ENCODE measurements around the gene DYRK1B. TPM values are rescaled to one million over a fixed set of nuclear protein-coding genes. Genes with fewer than 3 reads are reported as not detected.
"Not testable (repeated sequence)": the region's sequence is repeated elsewhere in the genome, so short reads cannot be mapped to it uniquely, and the experiment has no call there.

DYRK1B gene
- total and polyA plus RNA-seq, 2 donors (not counting 1 experiment from before 2014, with no cell fraction given): 7.7 to 12.2 TPM

DNA sequence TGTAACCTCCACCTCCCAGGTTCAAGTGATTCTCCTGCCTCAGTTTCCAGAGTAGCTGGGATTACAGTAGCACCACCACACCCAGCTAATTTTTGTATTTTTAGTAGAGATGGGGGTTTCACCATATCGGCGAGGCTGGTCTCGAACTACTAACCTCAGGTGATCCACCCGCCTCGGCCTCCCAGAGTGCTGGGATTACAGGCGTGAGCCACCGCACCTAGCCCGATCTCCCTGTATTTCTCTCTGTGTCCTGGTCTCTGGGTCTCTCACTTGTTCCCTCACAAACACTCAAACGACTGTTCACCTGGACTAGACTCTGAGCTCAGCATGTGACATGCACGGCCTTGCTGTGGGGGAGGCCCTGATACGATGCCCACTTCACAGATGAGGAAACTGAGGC lies 44.9 kb upstream of the DYRK1B start:
- H3K4me1 ChIP-seq (ENCODE audit: control insufficient read depth, extremely low read depth, insufficient read depth, low read length); H3K9me3 ChIP-seq (ENCODE audit: control insufficient read depth, insufficient read depth, low read depth, low read length); H3K4me3 ChIP-seq (replicated peaks in 1 of 4; ENCODE audit: control extremely low read depth in 1 of 4, insufficient read depth in 1 of 4, low read depth in 3 of 4, low read length in 4 of 4); H2AFZ ChIP-seq (ENCODE audit: low read length); H3K36me3 ChIP-seq (ENCODE audit: control insufficient read depth, insufficient read depth, low read length); H4K20me1 ChIP-seq (ENCODE audit: control insufficient read depth, extremely low read depth, insufficient read depth, low read length); H3K27me3 ChIP-seq (ENCODE audit: control insufficient read depth, insufficient read depth, low read length); H3K79me2 ChIP-seq (ENCODE audit: control insufficient read depth, insufficient read depth, low read length); H3K4me2 ChIP-seq (ENCODE audit: extremely low read depth, insufficient read depth, low read length); H3K9ac ChIP-seq (ENCODE audit: insufficient read depth, low read length); DNase-seq (ENCODE audit: low read depth in 2 of 2); H3K27ac ChIP-seq (ENCODE audit: insufficient read depth, low read length): not testable (repeated sequence)

DNA sequence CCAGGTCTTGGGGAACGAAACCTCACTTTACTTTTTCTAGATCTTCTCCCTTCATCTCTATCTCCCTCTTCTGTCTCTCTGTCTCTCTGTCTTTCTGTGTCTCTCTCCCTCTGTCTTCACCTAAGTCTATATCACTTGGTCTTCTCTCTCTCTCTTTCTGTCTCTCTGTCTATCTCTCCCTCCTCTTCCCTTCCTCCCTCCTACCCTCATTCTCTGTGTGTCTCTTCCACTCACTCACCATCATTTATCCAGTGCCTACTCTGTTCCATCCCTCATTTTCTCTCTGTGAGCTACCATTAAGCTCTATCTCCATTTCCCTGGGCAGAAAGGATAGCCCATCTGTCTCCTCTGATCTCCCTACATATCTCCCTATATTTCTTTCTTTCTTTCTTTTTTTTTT lies 44.4 kb upstream of the DYRK1B start:
- no peak overlapping the region for H3K4me3 ChIP-seq (replicated peaks in 1 of 4; ENCODE audit: control extremely low read depth in 1 of 4, insufficient read depth in 1 of 4, low read depth in 3 of 4, low read length in 4 of 4)
- no peaks in the 10 kb centered on the region for H4K20me1 ChIP-seq (ENCODE audit: control insufficient read depth, extremely low read depth, insufficient read depth, low read length)
- H3K9me3 ChIP-seq (ENCODE audit: control insufficient read depth, insufficient read depth, low read depth, low read length): no peaks in the 10 kb centered on the region
- no peak overlapping the region for H3K27ac ChIP-seq (ENCODE audit: insufficient read depth, low read length)
- no peak overlapping the region for H3K9ac ChIP-seq (ENCODE audit: insufficient read depth, low read length)
- no peaks in the 10 kb centered on the region for H3K4me1 ChIP-seq (ENCODE audit: control insufficient read depth, extremely low read depth, insufficient read depth, low read length)
- TF ChIP-seq, protein P1, sequence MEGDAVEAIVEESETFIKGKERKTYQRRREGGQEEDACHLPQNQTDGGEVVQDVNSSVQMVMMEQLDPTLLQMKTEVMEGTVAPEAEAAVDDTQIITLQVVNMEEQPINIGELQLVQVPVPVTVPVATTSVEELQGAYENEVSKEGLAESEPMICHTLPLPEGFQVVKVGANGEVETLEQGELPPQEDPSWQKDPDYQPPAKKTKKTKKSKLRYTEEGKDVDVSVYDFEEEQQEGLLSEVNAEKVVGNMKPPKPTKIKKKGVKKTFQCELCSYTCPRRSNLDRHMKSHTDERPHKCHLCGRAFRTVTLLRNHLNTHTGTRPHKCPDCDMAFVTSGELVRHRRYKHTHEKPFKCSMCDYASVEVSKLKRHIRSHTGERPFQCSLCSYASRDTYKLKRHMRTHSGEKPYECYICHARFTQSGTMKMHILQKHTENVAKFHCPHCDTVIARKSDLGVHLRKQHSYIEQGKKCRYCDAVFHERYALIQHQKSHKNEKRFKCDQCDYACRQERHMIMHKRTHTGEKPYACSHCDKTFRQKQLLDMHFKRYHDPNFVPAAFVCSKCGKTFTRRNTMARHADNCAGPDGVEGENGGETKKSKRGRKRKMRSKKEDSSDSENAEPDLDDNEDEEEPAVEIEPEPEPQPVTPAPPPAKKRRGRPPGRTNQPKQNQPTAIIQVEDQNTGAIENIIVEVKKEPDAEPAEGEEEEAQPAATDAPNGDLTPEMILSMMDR (conservative IDR thresholded peaks at IDR 0.05 in 1 of 2, IDR thresholded peaks at IDR 0.05 in 1 of 2; ENCODE audit: low read depth in 1 of 2, low read length in 2 of 2): no peak
- TF ChIP-seq EZH2 (IDR thresholded peaks at IDR 0.05; ENCODE audit: low read length, missing control alignments): no peak
- H2AFZ ChIP-seq (ENCODE audit: low read length): no peak overlapping the region
- H3K79me2 ChIP-seq (ENCODE audit: control insufficient read depth, insufficient read depth, low read length): no peaks in the 10 kb centered on the region
- no peaks in the 10 kb centered on the region for H3K36me3 ChIP-seq (ENCODE audit: control insufficient read depth, insufficient read depth, low read length)
- H3K4me2 ChIP-seq (ENCODE audit: extremely low read depth, insufficient read depth, low read length): no peak overlapping the region
- no peaks in the 10 kb centered on the region for H3K27me3 ChIP-seq (ENCODE audit: control insufficient read depth, insufficient read depth, low read length)
- DNase-seq (ENCODE audit: low read depth in 2 of 2): no peak

DNA sequence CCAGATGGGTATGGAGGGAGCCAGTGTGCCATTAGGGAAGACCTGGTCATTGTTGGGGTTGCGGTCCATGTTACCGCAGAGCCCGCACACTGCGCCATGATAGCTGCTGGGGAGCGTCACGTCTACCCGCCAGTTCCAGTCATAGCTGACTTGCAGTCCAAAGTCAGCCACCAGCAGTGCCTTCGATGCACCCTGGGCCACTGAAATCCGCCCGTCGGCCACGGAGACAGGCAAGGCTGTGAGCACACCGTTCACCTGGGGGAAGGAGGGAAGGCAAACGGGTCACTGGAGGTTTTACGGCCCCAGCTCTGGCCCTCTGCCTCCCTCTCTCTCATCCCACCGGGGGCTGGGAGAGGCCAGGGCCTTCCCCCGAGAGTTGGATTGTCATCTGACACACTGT lies 44.0 kb upstream of the DYRK1B start:
- not testable (repeated sequence) for H3K79me2 ChIP-seq (ENCODE audit: control insufficient read depth, insufficient read depth, low read length); DNase-seq (ENCODE audit: low read depth in 2 of 2); H3K4me3 ChIP-seq (replicated peaks in 1 of 4; ENCODE audit: control extremely low read depth in 1 of 4, insufficient read depth in 1 of 4, low read depth in 3 of 4, low read length in 4 of 4); H3K27me3 ChIP-seq (ENCODE audit: control insufficient read depth, insufficient read depth, low read length); H3K9ac ChIP-seq (ENCODE audit: insufficient read depth, low read length); H3K36me3 ChIP-seq (ENCODE audit: control insufficient read depth, insufficient read depth, low read length); H2AFZ ChIP-seq (ENCODE audit: low read length); H3K4me2 ChIP-seq (ENCODE audit: extremely low read depth, insufficient read depth, low read length); H3K27ac ChIP-seq (ENCODE audit: insufficient read depth, low read length); H3K9me3 ChIP-seq (ENCODE audit: control insufficient read depth, insufficient read depth, low read depth, low read length); H4K20me1 ChIP-seq (ENCODE audit: control insufficient read depth, extremely low read depth, insufficient read depth, low read length); H3K4me1 ChIP-seq (ENCODE audit: control insufficient read depth, extremely low read depth, insufficient read depth, low read length)

DNA sequence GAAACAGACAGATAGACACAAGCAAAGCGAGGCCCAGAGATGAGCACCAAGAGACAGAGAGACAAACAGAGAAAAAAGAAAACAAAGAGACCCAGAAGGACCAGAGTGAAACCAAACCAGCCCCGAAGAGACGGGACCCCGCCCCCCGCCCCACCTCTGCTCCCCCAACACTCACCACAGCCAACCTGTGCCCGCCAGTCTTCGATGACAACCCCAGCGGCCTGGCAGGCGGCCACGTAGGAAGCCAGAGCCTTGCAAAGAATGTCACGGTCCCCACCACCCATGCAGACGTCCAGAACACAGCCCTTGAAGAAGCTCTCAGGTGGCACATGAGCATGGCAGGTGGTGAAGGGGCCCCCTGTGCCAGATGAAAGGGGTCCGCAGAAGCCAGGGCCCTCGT lies 43.5 kb upstream of the DYRK1B start:
- not testable (repeated sequence) for H3K36me3 ChIP-seq (ENCODE audit: control insufficient read depth, insufficient read depth, low read length); H3K27me3 ChIP-seq (ENCODE audit: control insufficient read depth, insufficient read depth, low read length); H3K4me3 ChIP-seq (replicated peaks in 1 of 4; ENCODE audit: control extremely low read depth in 1 of 4, insufficient read depth in 1 of 4, low read depth in 3 of 4, low read length in 4 of 4); H3K4me2 ChIP-seq (ENCODE audit: extremely low read depth, insufficient read depth, low read length); H3K4me1 ChIP-seq (ENCODE audit: control insufficient read depth, extremely low read depth, insufficient read depth, low read length); H2AFZ ChIP-seq (ENCODE audit: low read length); H3K9me3 ChIP-seq (ENCODE audit: control insufficient read depth, insufficient read depth, low read depth, low read length); H3K79me2 ChIP-seq (ENCODE audit: control insufficient read depth, insufficient read depth, low read length); H3K9ac ChIP-seq (ENCODE audit: insufficient read depth, low read length); DNase-seq (ENCODE audit: low read depth in 2 of 2); H3K27ac ChIP-seq (ENCODE audit: insufficient read depth, low read length); H4K20me1 ChIP-seq (ENCODE audit: control insufficient read depth, extremely low read depth, insufficient read depth, low read length)

DNA sequence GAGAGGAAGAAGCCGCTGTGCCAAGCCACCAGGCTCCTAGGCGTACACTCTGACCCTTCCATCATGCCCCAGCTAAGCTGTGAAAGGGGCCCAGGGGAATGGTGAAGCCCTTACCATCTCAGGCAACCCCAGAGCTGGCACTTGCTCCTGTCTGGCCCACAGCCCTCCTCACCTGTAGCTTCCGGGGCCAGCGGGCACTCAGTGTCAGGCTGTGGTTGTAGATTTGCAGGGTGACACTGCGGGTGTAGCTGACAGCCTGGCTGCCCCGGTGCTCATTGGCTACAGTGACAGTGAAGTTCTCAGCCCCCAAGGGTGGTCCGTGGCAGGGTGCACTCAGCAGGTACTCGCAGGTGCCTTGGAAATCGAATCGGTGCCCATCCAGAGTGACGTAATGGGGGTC lies 42.5 kb upstream of the DYRK1B start:
- not testable (repeated sequence) for H3K79me2 ChIP-seq (ENCODE audit: control insufficient read depth, insufficient read depth, low read length); H3K36me3 ChIP-seq (ENCODE audit: control insufficient read depth, insufficient read depth, low read length); H3K9ac ChIP-seq (ENCODE audit: insufficient read depth, low read length); H3K4me1 ChIP-seq (ENCODE audit: control insufficient read depth, extremely low read depth, insufficient read depth, low read length); H3K9me3 ChIP-seq (ENCODE audit: control insufficient read depth, insufficient read depth, low read depth, low read length); H3K4me2 ChIP-seq (ENCODE audit: extremely low read depth, insufficient read depth, low read length); H3K4me3 ChIP-seq (replicated peaks in 1 of 4; ENCODE audit: control extremely low read depth in 1 of 4, insufficient read depth in 1 of 4, low read depth in 3 of 4, low read length in 4 of 4); H2AFZ ChIP-seq (ENCODE audit: low read length); H3K27ac ChIP-seq (ENCODE audit: insufficient read depth, low read length); H3K27me3 ChIP-seq (ENCODE audit: control insufficient read depth, insufficient read depth, low read length); DNase-seq (ENCODE audit: low read depth in 2 of 2); H4K20me1 ChIP-seq (ENCODE audit: control insufficient read depth, extremely low read depth, insufficient read depth, low read length)

DNA sequence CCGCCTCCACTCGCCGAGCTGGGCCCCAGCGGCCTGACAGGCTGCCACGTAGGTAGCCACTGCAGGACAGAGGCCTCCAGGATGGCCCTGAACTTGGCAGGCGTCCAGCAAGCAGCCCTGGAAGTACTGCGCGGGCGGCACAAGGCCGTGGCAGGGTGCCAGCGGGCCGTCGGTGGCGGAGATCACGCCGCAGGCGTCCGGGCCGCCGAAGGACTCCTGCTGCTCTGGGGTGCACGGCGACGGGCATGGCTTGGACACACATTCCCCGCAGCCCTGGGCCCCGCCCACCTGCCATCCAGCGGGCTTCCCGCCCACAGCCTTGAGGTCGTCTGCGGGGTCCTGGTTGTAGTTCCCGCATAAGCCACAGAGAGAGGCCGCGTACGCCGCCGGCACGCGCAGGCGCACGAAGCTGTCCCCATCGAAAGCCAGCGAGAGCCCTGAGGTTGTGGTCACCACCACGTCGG lies 41.5 kb upstream of the DYRK1B start:
- H3K79me2 ChIP-seq (ENCODE audit: control insufficient read depth, insufficient read depth, low read length); H4K20me1 ChIP-seq (ENCODE audit: control insufficient read depth, extremely low read depth, insufficient read depth, low read length); DNase-seq (ENCODE audit: low read depth in 2 of 2); H3K9me3 ChIP-seq (ENCODE audit: control insufficient read depth, insufficient read depth, low read depth, low read length); H3K27me3 ChIP-seq (ENCODE audit: control insufficient read depth, insufficient read depth, low read length); H3K27ac ChIP-seq (ENCODE audit: insufficient read depth, low read length); H3K36me3 ChIP-seq (ENCODE audit: control insufficient read depth, insufficient read depth, low read length); H3K4me2 ChIP-seq (ENCODE audit: extremely low read depth, insufficient read depth, low read length); H3K9ac ChIP-seq (ENCODE audit: insufficient read depth, low read length); H3K4me1 ChIP-seq (ENCODE audit: control insufficient read depth, extremely low read depth, insufficient read depth, low read length); H2AFZ ChIP-seq (ENCODE audit: low read length); H3K4me3 ChIP-seq (replicated peaks in 1 of 4; ENCODE audit: control extremely low read depth in 1 of 4, insufficient read depth in 1 of 4, low read depth in 3 of 4, low read length in 4 of 4): not testable (repeated sequence)
